Gastrocnemius medialis (tissue), 4 donors: ENCODE measurements around the gene C12orf50.

Experiments used
- CTCF ChIP-seq, 5 experiments: fragments of 450-650 bp in 3 of 5; fragments of 200-600 bp in 2 of 5; sonication (generic) in 2 of 5; IDR thresholded peaks in 4 of 5; conservative IDR thresholded peaks in 1 of 5; 1 replicate in 4 of 5; 2 replicates in 1 of 5; pipeline ENCODE4 v1.5.1; 2016 to 2019; ENCODE audit warnings: antibody characterized with exemption in 5 of 5, mild to moderate bottlenecking in 3 of 5, moderate library complexity in 3 of 5
- POLR2A ChIP-seq, 2 donors: fragments of 450-650 bp; IDR thresholded peaks; one replicate each; pipeline ENCODE4 v1.6.1; 2017; ENCODE audit warnings: antibody characterized with exemption in 2 of 2, mild to moderate bottlenecking in 2 of 2, moderate library complexity in 2 of 2

GRCh38 chr12:88011755-88012154 is 17.4 kb downstream of the C12orf50 start:
- TF ChIP-seq CTCF (IDR thresholded peaks at IDR 0.05 in 4 of 5, conservative IDR thresholded peaks at IDR 0.05 in 1 of 5) = no peak
- TF ChIP-seq POLR2A (IDR thresholded peaks at IDR 0.05) = no peak
